GM12873 (cell line): ENCODE measurements around the gene MSH4.

Experiments
- TF ChIP-seq, protein P1 (sequence below): IDR thresholded peaks from 2 replicates; pipeline ENCODE4 v1.5.1; 2012; ENCODE audit warnings: low read depth, mild to moderate bottlenecking, moderate library complexity, low read length, control low read depth; ENCODE audit not compliant: insufficient read depth; ENCODE audit errors: missing control alignments

The MSH4 gene

DNA sequence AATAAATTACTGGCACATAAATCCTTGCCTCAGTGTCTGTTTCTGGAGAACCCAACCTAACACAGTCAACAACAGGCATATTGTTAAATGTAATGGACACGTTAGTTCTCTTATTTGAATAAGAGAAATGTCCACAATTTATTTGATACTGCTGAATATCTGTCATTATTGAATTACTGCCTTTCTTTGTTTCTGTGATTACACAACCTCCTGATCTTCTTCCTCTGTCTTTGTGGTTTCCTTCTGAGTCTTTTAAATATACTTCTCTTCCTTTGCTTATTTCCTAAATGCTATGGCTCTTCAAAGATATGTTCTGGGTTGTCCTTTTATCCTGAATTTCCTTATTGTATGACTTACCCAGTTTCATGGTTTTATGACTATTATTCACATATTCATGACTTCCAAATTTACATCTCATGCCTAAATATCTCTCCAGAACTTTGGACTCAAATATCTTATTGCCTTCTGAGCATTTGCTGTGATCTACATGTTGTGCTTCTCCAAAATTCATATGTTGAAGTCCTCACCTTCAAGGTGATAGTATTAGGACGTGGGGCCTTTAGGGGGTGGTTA, 39.9 kb downstream of the MSH4 start:
- TF ChIP-seq, protein P1, sequence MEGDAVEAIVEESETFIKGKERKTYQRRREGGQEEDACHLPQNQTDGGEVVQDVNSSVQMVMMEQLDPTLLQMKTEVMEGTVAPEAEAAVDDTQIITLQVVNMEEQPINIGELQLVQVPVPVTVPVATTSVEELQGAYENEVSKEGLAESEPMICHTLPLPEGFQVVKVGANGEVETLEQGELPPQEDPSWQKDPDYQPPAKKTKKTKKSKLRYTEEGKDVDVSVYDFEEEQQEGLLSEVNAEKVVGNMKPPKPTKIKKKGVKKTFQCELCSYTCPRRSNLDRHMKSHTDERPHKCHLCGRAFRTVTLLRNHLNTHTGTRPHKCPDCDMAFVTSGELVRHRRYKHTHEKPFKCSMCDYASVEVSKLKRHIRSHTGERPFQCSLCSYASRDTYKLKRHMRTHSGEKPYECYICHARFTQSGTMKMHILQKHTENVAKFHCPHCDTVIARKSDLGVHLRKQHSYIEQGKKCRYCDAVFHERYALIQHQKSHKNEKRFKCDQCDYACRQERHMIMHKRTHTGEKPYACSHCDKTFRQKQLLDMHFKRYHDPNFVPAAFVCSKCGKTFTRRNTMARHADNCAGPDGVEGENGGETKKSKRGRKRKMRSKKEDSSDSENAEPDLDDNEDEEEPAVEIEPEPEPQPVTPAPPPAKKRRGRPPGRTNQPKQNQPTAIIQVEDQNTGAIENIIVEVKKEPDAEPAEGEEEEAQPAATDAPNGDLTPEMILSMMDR = no peak

DNA sequence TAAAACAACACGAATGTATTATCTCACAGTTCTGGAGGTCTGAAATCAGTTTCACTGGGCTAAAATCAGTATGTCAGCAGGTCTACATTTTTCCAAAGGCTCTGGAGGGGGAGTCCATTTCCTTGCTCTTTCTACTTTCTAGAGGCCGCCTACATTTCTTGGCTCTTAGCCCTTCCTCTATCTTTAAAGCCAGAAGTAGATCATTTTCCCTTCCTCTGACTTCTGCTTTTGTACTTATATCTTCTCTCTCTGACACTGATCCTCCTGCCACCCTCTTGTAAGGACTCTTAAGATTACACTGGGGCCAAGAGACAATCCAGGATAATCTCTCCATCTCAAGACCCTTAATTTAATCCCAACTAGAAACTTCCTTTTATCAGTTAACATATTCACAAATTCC, 41.4 kb downstream of the MSH4 start:
- TF ChIP-seq, protein P1 = no peak

DNA sequence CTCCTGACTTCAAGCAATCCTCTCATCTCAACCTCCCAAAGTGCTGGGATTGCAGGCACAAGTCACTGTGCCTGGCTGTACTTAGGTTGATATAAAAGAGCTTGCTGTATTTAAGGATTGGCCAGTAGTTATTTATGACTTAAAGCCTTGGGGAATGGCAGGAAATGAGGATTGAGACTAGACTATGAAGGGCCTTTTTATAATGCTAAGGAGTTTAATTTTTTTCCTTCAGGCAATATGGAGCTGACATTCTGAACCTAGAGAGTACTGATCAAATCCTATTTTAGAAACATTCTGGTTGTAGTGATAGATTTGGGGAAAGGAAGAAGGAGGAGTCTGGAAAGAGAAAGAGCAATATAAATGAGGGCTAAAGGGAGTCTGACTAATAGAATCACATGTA, 44.7 kb downstream of the MSH4 start:
- TF ChIP-seq, protein P1 = no peak

DNA sequence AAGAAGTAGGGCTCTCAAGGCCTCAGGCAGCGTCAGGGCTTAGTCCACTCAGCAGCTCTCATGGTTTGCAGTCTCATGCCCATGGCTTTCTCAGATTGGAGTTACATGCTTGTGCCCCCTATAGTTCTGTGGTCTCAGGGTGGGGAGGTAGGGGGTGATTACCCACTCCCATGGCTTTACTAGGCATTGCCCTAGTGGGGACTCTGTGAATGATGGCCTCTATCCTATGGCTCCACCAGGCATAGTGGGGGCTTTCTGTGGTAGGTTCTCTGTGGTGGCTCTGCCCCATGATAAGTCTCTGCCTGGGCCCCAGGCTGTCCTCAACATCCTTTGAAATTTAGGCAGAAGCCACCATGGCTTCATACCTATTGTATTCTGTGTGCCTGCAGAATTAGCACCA, 48.9 kb downstream of the MSH4 start:
- TF ChIP-seq, protein P1 = no peak

DNA sequence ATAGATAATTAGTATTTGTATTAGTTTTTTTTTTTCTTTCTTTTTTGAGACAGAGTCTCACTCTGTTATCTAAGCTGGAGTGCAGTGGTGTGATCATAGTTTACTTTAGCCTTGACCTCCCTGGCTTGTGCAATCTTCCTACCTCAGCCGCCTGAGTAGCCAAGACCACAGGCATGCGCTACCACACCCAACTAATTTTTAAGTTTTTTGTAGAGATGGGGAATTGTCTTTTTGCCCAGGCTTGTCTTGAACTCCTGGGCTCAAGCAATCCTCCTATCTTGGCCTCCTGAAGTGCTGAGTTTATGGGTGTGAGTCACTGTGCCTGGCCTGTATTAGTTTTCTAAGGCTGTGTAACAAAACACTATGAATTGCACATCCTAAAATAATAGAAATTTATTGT, 58.3 kb downstream of the MSH4 start:
- TF ChIP-seq, protein P1 = no peak

DNA sequence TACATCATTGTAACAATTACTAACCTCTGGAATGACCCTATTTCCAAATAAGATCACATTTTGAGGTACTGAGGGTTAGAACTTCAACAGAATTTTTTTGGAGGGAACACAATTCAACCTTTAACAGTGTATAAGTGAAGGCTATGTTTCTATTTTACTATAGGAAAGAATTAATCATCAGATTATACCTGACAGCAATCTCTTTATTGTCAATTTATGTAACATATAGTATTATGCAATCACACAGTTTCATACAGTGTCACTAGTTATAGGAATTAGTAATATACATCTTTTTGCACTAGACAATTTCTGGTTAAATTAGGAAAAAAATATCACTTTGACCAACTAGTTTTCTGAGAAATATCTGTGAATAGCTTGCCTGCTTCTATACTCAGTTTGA, 59.1 kb downstream of the MSH4 start:
- TF ChIP-seq, protein P1 = no peak

DNA sequence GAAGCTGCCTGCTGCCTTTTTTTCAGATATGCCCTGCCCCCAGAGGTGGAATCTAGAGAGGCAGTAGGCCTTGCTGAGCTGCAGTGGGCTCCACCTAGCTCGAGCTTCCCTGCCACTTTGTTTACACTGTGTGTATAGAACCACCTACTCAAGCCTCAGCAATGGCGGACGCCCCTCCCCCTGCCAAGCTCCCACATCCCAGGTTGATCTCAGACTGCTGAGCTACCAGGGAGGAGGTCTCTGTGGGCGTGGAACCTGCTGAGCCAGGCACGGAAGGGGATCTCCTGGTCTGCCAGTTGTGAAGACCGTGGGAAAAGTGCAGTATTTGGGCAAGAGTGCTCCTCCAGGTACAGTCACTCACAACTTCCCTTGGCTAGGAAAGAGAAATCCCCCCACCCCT, 65.1 kb downstream of the MSH4 start:
- TF ChIP-seq, protein P1 = no peak

DNA sequence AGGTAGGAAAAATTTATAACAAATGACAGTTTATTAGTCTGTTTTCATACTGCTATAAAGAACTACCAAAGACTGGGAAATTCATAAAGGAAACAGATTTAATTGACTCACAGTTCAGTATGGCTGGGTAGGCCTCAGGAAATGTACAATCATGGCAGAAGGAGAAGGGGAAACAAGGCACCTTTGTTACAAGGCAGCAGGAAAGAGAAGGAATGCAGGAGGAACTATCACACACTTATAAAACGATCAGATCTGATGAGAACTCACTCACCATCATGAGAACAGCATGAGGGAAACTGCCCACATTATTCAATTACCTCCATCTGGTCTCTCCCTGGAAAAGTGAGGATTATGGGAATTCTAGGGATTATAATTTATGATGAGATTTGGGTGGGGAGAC, 74.3 kb downstream of the MSH4 start:
- TF ChIP-seq, protein P1 = no peak
